NCI-H1105 (cell line): ENCODE data around the gene CFB.
"Not testable (repeated sequence)": the region's sequence is repeated elsewhere in the genome, so short reads cannot be mapped to it uniquely, and the experiment has no call there.

Experiments used
- DNase-seq: peaks from one replicate; lab custom pipeline; 2025; lab: John Stamatoyannopoulos, UW

The CFB gene

GRCh38 chr6:31945507-31946369, at the start of gene CFB:
CFB (plus strand) TSS chr6:31946095; CDS start chr6:31946222, 127 bp downstream.
- no peak for DNase-seq

GRCh38 chr6:31896493-31896855, 49.4 kb upstream of the CFB start:
- no peak for DNase-seq

- DNase-seq = no peak
Measured at GRCh38 chr6:31896856-31897611, 48.9 kb upstream of the CFB start.

GRCh38 chr6:31897612-31898382, 48.1 kb upstream of the CFB start, which contains the start of gene EHMT2:
EHMT2 (minus strand) TSS chr6:31897698; CDS start chr6:31897677, 21 bp downstream.
- DNase-seq = peak; percentile 87

DNA sequence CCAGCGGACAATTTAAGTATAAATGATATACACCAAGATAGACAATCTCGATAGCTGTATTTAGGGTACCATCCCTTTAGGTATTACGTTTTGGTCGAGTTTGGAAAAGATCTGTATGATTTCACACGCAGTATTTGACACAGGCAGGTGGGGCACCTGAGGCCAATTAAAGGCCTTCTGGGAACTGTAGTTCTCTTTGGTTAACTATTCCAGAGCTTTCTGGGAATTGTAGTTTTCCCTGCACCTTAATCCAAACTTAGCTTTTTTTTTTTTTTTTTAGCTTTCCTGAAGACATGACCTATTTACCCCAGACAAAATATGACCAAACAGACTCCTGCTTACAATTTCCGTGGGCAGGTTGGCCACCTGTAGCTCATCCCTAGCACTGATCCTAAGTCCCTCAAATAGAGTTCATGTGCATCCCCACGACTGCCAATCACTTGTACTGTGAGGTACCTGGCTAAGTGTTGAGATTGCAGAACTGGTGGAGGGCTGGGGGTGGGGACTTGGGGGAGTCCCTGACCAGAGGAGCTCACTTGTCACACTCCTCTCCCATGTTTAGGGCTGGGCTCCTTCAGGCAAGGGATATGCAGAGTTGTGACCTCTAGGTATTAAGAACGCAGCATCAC, 47.4 kb upstream of the CFB start:
- DNase-seq = peak; percentile 48

GRCh38 chr6:31899215-31899614, 46.7 kb upstream of the CFB start:
- no peak for DNase-seq

DNA sequence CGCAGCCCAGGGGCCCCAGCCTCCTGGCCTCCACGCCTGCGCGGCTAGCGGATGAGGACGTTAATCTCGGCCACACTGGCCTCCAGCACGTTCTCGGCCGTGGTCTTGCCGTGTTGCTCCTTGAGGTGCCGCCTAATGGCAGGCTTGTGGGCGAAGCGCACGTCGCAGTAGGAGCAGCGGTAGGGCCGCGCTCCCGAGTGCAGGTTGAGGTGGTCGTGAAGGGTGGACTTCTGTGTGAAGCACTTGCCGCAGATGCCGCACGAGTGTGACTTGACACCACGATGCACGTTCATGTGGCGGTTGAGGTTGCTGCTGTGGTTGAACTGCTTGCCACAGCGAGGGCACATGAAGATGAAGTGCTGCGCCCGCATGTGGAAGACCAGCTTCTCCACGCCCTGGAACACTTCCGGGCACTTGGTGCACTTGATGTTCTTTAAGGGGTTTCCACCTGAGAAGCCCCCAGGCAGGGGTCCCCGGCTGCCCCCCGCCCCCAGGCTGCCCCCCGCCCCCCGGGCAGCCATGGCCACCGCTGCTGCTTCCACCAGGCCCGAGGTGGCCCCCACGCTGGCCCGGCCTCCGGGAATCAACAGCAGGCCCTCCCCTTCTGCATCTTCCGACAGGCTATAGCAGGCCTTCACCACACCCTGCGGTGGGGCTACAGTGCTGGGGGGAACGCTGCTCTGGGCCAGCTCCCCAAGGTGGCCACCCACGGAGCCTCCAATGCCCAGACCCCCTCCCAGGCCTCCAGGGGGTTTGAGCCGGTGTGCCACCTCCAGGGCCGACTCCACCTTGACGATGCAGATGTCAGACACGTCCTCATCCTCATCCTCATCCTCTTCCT, 45.8 kb upstream of the CFB start:
- DNase-seq = no peak

- no peak for DNase-seq
Measured at GRCh38 chr6:31900917-31901414, 44.9 kb upstream of the CFB start.

DNA sequence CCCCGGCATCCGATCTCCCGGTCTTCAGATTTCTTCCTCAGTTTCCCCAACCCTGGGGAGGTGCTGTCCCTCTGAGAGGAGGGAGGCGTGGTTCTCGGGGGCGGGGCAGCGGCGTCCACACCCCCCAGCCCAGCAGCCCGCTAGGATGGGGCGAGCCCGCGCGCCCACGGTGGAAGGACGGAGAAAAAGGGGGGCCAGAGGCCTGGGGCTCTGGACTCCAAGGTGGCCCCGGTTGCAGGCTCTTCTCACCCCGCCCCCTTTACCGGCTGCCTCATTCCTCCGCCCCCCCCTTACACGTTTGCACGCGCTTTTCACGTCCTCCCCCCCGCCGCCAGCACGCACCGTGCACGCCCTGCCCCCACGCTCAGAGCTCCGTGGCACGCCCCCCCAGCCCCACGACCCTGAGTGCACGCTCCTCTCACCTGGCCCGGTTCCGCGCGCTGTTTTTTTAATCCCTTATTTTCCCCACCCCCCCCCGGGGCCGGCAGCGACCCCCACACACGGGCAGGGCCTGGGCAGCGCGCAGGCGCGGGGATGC, 44.4 kb upstream of the CFB start:
- DNase-seq = peak; percentile 42

GRCh38 chr6:31901953-31902643, 43.8 kb upstream of the CFB start, which contains the start of gene ZBTB12:
ZBTB12 (minus strand) TSS chr6:31902086; CDS start chr6:31901305, 781 bp downstream.
- peak; percentile 97 for DNase-seq

- DNase-seq = no peak
Measured at GRCh38 chr6:31903957-31904356, 41.9 kb upstream of the CFB start.

GRCh38 chr6:31905041-31905440, 40.9 kb upstream of the CFB start:
- no peak for DNase-seq

DNA sequence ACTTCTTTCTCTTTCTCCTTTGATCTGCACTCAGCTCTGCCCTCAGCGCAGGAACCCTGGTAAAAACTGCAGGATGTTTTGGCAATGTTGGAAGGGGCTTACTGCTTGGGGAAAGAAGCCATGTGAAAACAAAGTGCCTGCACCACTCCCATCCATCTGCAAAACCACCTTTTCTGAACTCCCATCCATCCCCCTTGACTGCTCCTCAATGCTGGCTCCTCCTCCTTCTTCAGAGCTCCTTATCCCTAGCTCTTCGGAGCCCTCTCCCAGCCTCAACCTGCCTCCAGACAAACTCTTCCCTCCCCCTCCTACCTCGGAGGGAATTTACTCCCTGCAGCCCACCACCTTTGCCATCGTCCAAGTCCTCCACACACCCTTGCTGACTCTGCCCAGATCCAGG, 39.8 kb upstream of the CFB start:
- DNase-seq = no peak

DNA sequence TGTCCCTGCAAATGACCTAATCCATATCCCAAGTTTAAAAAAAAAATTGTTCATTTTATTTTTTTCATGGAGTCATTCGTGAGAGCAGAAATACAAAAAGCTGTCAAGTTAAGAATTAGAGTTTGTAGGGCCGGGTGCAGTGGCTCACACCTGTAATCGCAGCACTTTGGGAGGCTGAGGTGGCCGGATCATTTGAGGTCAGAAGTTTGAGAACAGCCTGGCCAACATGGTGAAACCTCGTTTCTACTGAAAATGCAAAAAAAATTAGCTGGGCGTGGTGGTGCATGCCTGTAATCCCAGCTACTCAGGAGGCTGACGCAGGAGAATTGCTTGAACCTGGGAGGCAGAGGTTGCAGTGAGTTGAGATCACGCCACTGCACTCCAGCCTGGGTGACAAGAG, 39.2 kb upstream of the CFB start:
- DNase-seq = not testable (repeated sequence)

DNA sequence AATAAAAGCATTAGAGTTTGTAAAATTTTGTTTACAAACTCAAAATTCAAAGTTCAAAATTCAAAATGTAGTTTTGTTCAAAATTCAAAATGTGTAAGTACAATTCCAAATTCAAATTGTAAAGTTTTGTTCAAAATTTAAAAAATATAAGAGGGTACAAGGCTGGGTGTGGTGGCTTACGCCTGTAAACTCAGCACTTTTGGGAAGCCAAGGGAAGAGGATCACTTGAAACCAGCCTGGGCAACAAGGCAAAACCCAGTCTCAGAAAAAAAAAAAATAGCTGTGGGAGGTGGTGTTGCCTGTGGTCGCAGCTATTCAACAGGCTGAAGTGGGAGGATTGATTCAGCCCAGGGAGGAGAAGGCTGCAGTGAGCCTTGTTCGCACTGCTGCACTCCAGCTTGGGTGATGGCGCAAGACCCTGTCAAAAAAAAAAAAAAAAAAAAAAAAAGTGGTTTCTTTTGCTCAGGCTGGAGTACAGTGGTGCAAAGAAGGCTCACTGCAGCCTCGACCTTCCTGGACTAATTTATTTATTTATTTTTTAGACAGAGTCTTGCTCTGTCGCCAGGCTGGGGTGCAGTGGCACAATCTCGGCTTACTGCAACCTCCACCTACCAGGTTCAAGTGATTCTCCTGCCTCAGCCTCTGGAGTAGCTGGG, 38.6 kb upstream of the CFB start:
- no peak for DNase-seq

- DNase-seq = not testable (repeated sequence)
Measured at GRCh38 chr6:31908255-31908654, 37.6 kb upstream of the CFB start.

GRCh38 chr6:31908791-31909190, 37.1 kb upstream of the CFB start:
- no peak for DNase-seq

GRCh38 chr6:31909298-31909697, 36.6 kb upstream of the CFB start:
- DNase-seq = not testable (repeated sequence)
